GM12878 (cell line): ENCODE data around the gene THEM4. TPM values are rescaled to one million over a fixed set of nuclear protein-coding genes. Genes with fewer than 3 reads are reported as not detected.

Experiments
- ATAC-seq: fragments of 200-7000 bp; cut with Tn5 transposase; 3 replicates; pipeline ENCODE4 v1.9.1; 2020; ENCODE audit warnings: mild to moderate bottlenecking, moderate library complexity
- BruUV-seq: library from RNA; stranded (reverse); fragments of 400-500 nt; replicated peaks from 2 replicates; lab custom pipeline; 2021; lab: Mats Ljungman, UMichigan
- CTCF ChIA-PET: fragments of 300-600 bp; sonication (Branson Sonifier 250); formaldehyde crosslinking; extraction: SDS; loops from one replicate; lab custom pipeline; 2021; ENCODE audit warnings: inconsistent platforms; lab: Yijun Ruan, JAX
- POLR2A ChIA-PET: fragments of 350-600 bp; formaldehyde crosslinking; extraction: SDS; loops from one replicate; lab custom pipeline; 2021; ENCODE audit warnings: inconsistent platforms; lab: Charles Lee
- RAD21 ChIA-PET: fragments of 300-600 bp; sonication (Branson Sonifier 250); formaldehyde crosslinking; loops from one replicate; lab custom pipeline; 2023; ENCODE audit warnings: antibody characterized with exemption; ENCODE audit not compliant: unreplicated experiment; lab: Charles Lee
- SMC1A ChIA-PET: fragments of 300-600 bp; sonication (Branson Sonifier 250); formaldehyde crosslinking; loops from one replicate; lab custom pipeline; 2023; ENCODE audit not compliant: unreplicated experiment, uncharacterized antibody; lab: Charles Lee
- DNase-seq: peaks from one replicate; pipeline ENCODE4 v3.0.0-alpha.2; 2011; ENCODE audit warnings: low read depth, low spot score
- FAIRE-seq: peaks from 3 replicates; lab custom pipeline; 2011; peaks lifted over from hg19 to GRCh38; lab: Jason Lieb, UNC
- H2AFZ ChIP-seq: 2 replicates; pipeline ENCODE4 v1.6.0; 2011; ENCODE audit warnings: low read depth, low read length, control low read depth; ENCODE audit not compliant: control insufficient read depth
- H3K27ac ChIP-seq: 2 replicates; pipeline ENCODE4 v1.5.1; 2011; ENCODE audit warnings: control low read depth; ENCODE audit not compliant: control insufficient read depth, insufficient read depth
- H3K27me3 ChIP-seq, 2 experiments: replicated peaks in 1 of 2; 2 replicates each; pipeline versions ENCODE4 v1.6.0 to v1.6.1; 2011; ENCODE audit warnings: low read length in 1 of 2; ENCODE audit not compliant: control insufficient read depth in 2 of 2, insufficient read depth in 2 of 2
- H3K36me3 ChIP-seq, 2 experiments: 2 replicates each; pipeline ENCODE4 v1.5.1; 2011; ENCODE audit warnings: low read length in 1 of 2; ENCODE audit not compliant: control insufficient read depth in 2 of 2, insufficient read depth in 2 of 2
- H3K4me1 ChIP-seq: 2 replicates; pipeline ENCODE4 v1.6.1; 2011; ENCODE audit warnings: mild to moderate bottlenecking, low read length, moderate library complexity, mixed read lengths; ENCODE audit not compliant: control insufficient read depth, insufficient read depth
- H3K4me2 ChIP-seq: 2 replicates; pipeline ENCODE4 v1.6.0; 2011; ENCODE audit warnings: control low read depth; ENCODE audit not compliant: control insufficient read depth, insufficient read depth
- H3K4me3 ChIP-seq: fragments of 200-600 bp; sonication (generic); 2 replicates; pipeline ENCODE4 v1.5.1; 2016
- H3K79me2 ChIP-seq: 2 replicates; pipeline ENCODE4 v1.6.0; 2011; ENCODE audit warnings: low read length; ENCODE audit not compliant: control insufficient read depth, insufficient read depth
- H3K9ac ChIP-seq: 2 replicates; pipeline ENCODE4 v1.8.0; 2011; ENCODE audit warnings: low read length, control low read depth, mixed read lengths; ENCODE audit not compliant: control insufficient read depth, insufficient read depth
- H3K9me3 ChIP-seq: replicated peaks from 3 replicates; pipeline ENCODE4 v1.5.1; 2011; ENCODE audit warnings: mild to moderate bottlenecking, low read length; ENCODE audit not compliant: control insufficient read depth, insufficient read depth
- H4K20me1 ChIP-seq: 2 replicates; pipeline ENCODE4 v1.6.0; 2011; ENCODE audit not compliant: control insufficient read depth, insufficient read depth
- ATF2 ChIP-seq: IDR thresholded peaks from 2 replicates; pipeline ENCODE4 v1.6.1; 2012; ENCODE audit warnings: low read length, inconsistent platforms
- BHLHE40 ChIP-seq, 2 experiments: fragments of 450-650 bp in 1 of 2; IDR thresholded peaks; 2 replicates each; pipeline ENCODE4 v1.6.1; 2011 to 2017; ENCODE audit warnings: low read depth in 2 of 2, borderline replicate concordance in 1 of 2, improper control_type of control experiment in 1 of 2, low read length in 1 of 2, mild to moderate bottlenecking in 1 of 2
- BRCA1 ChIP-seq: IDR thresholded peaks from 2 replicates; pipeline ENCODE4 v1.6.1; 2011; ENCODE audit warnings: low read depth, low read length, improper control_type of control experiment
- EZH2 ChIP-seq: IDR thresholded peaks from 2 replicates; pipeline ENCODE4 v1.6.1; 2012; ENCODE audit warnings: low read depth, mild to moderate bottlenecking, control low read depth, inconsistent platforms, low read length, borderline replicate concordance; ENCODE audit not compliant: control insufficient read depth
- MEF2A ChIP-seq: IDR thresholded peaks from 2 replicates; pipeline ENCODE4 v1.6.1; 2011; ENCODE audit warnings: low read depth, mild to moderate bottlenecking, low read length, moderate library complexity; ENCODE audit not compliant: insufficient read depth
- SP1 ChIP-seq: IDR thresholded peaks from one replicate; pipeline ENCODE4 v1.6.1; 2011; ENCODE audit warnings: low read depth, low read length
- SREBF2 ChIP-seq: IDR thresholded peaks from 2 replicates; pipeline ENCODE4 v1.6.1; 2012; ENCODE audit warnings: mild to moderate bottlenecking, low read length
- ZNF207 ChIP-seq: fragments of 450-650 bp; IDR thresholded peaks from 2 replicates; pipeline ENCODE4 v1.6.1; 2014; ENCODE audit warnings: antibody characterized with exemption, mild to moderate bottlenecking, borderline replicate concordance
- WGBS: methylation state at CpG from one replicate; pipeline ENCODE4 v1.1.6; 2016; ENCODE audit warnings: low lambda C conversion rate; ENCODE audit not compliant: insufficient replicate concordance, insufficient coverage; ENCODE audit errors: missing lambda C conversion rate; 5-methylcytosine and 5-hydroxymethylcytosine counted together
- in situ Hi-C: fragments of 300-500 bp; cut with MboI; formaldehyde crosslinking; loops from 9 replicates; pipeline ENCODE4 v1.14.3; 2018; ENCODE audit warnings: mixed read lengths
- intact Hi-C: fragments of 100-400 bp; cut with micrococcal nuclease; formaldehyde crosslinking; loops from one replicate; pipeline ENCODE4 v1.14.2; 2022; ENCODE audit not compliant: unreplicated experiment
- polyA plus RNA-seq, 11 experiments: library from polyadenylated mRNA; depleted of rRNA in 4 of 11; unstranded in 6 of 11; stranded (reverse) in 5 of 11; fragments of >200 nt; fragmentation: Nextera tagmentation in 4 of 11; fragmentation: Illumina TruSeq in 1 of 11; extraction: Ambion mirVana in 4 of 11; extraction: Trizol in 1 of 11; gene quantifications; 1 replicate in 1 of 11; 2 replicates in 10 of 11; pipeline versions ENCODE4 v1.2.1 to v1.2.3, GENCODE V29; 2011 to 2016; ENCODE audit warnings: inconsistent platforms in 2 of 11, missing spikeins in 2 of 11, low read depth in 1 of 11
- total RNA-seq, 4 experiments: library from RNA; depleted of rRNA in 3 of 4; stranded (reverse); fragments of >200 nt in 3 of 4; fragmentation: Illumina TruSeq in 1 of 4; extraction: Trizol in 1 of 4; gene quantifications; 2 replicates each; pipeline versions ENCODE4 v1.2.1 to v1.2.3, GENCODE V29; 2013 to 2021
- TF ChIP-seq, protein P1 (sequence below): IDR thresholded peaks from 2 replicates; pipeline ENCODE4 v1.6.1; 2012; ENCODE audit warnings: low read depth, low read length, improper control_type of control experiment

Gene THEM4
- total and polyA plus RNA-seq, 10 of the 15 experiments (the other 5 are each of a cell fraction or from before 2014, with no cell fraction given), result 3.4 to 30.8 (median 17.9) TPM

DNA sequence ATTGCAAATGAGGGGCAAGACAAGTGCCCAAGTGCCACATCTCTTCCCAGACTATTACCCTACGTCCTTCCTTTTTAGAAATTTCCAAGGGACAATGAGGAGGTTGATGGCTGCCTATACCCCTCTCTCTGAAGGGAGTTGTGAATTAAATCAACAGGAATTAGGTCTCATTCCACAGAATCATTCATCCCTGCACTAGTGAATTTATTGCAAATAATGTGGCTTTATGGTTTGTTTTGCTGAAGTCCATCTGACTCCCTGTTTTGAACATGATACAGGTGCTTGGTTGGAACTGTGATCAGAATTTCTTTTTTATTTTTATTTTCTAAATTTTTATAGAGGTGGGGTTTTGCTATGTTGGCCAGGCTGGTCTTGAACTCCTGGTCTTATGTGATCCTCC, 34.3 kb upstream of the THEM4 start:
- H2AFZ ChIP-seq, result no peak overlapping the region
- H3K9me3 ChIP-seq, result no peaks in the 10 kb centered on the region
- DNase-seq (no peak), FAIRE-seq (no peak), ATAC-seq (no peak)
- H3K27me3 ChIP-seq, result peaks cover 0 to 5% of the 10 kb centered on the region in 2 experiments; a peak in 2 of 4 replicates
- TF ChIP-seq EZH2 (no peak), SP1 (no peak), SREBF2 (no peak), MEF2A (no peak), BRCA1 (no peak), BHLHE40 (IDR thresholded peaks at IDR 0.05; ENCODE audit: borderline replicate concordance in 1 of 2, low read depth in 2 of 2, low read length in 1 of 2) (no peak), ATF2 (no peak), ZNF207 (no peak)
- TF ChIP-seq, protein P1, sequence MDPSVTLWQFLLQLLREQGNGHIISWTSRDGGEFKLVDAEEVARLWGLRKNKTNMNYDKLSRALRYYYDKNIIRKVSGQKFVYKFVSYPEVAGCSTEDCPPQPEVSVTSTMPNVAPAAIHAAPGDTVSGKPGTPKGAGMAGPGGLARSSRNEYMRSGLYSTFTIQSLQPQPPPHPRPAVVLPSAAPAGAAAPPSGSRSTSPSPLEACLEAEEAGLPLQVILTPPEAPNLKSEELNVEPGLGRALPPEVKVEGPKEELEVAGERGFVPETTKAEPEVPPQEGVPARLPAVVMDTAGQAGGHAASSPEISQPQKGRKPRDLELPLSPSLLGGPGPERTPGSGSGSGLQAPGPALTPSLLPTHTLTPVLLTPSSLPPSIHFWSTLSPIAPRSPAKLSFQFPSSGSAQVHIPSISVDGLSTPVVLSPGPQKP, result no peak
- no TSS peak for BruUV-seq
- H3K9ac ChIP-seq, result no peak overlapping the region
- in situ Hi-C loops (no loop called here), intact Hi-C loops (no loop called here)
- ChIA-PET SMC1A (no interaction called here), POLR2A (no interaction called here), CTCF (interaction anchor here (0.8 kb wide), 1 partner anchor 10 kb away, joined by 3 read pairs; no protein-coding TSS in a partner anchor), RAD21 (no interaction called here)
- no peaks in the 10 kb centered on the region for H3K36me3 ChIP-seq
- no peak overlapping the region for H3K4me3 ChIP-seq
- H4K20me1 ChIP-seq, result no peaks in the 10 kb centered on the region
- H3K79me2 ChIP-seq, result no peaks in the 10 kb centered on the region
- 0% methylated on average over 1 of the region's 1 CpG for WGBS
- no peaks in the 10 kb centered on the region for H3K4me1 ChIP-seq
- H3K4me2 ChIP-seq, result no peak overlapping the region
- no peak overlapping the region for H3K27ac ChIP-seq
